ENCODE data around the gene KCTD5.
A peak's percentile ranks its signal among the peaks of the same experiment; 100 is the strongest.
"Not testable (repeated sequence)": the region's sequence is repeated elsewhere in the genome, so short reads cannot be mapped to it uniquely, and the experiment has no call there.

Gene KCTD5

GRCh38 chr16:2663553-2664546 is 18.5 kb upstream of the KCTD5 start:
- Mint-ChIP-seq H3K27me3 (no peaks in the 10 kb centered on the region), H3K4me3 (peak overlapping the region; percentile 71), H3K27ac (peak overlapping the region; percentile 96), H3K4me1 (ENCODE audit: low read depth) (peaks cover 57% of the 10 kb centered on the region), H3K36me3 (ENCODE audit: low read depth) (peaks cover 48% of the 10 kb centered on the region), H3K9me3 (no peaks in the 10 kb centered on the region)

DNA sequence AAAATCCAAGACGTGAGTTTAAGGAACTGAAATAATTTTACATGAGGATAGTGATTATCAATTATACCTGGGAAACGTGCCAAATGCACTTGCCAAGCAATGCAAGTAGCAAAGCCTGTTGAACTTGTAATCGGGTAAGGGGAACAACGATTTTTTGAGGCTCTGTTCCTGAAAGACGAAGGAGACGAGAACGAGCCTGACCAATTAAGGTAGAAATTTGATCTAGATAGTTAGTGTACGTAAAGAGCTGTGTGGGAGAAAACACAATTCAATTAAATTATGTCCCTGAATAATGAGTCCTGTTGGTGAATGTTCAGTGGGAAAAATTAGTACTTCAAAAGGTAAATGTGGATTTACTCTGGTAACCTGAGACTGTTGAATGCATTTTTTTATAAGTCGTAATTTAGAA is 17.7 kb upstream of the KCTD5 start:
- Mint-ChIP-seq H3K4me1 (ENCODE audit: low read depth) (peaks cover 61% of the 10 kb centered on the region), H3K4me3 (peak overlapping the region; percentile 71), H3K9me3 (no peaks in the 10 kb centered on the region), H3K36me3 (ENCODE audit: low read depth) (peaks cover 54% of the 10 kb centered on the region), H3K27ac (peak overlapping the region; percentile 96), H3K27me3 (no peaks in the 10 kb centered on the region)

- H3K9me3 Mint-ChIP-seq, H3K4me3 Mint-ChIP-seq, H3K27ac Mint-ChIP-seq, H3K27me3 Mint-ChIP-seq: not testable (repeated sequence)
- H3K36me3 Mint-ChIP-seq (ENCODE audit: low read depth) = peaks cover 60% of the 10 kb centered on the region
- peaks cover 65% of the 10 kb centered on the region for H3K4me1 Mint-ChIP-seq (ENCODE audit: low read depth)
Measured at GRCh38 chr16:2666671-2667070, 15.7 kb upstream of the KCTD5 start.

GRCh38 chr16:2669587-2669986 is 12.7 kb upstream of the KCTD5 start:
- H3K4me3 Mint-ChIP-seq = peak overlapping the region; percentile 87
- H3K36me3 Mint-ChIP-seq (ENCODE audit: low read depth) = peaks cover 38% of the 10 kb centered on the region
- peaks cover 52% of the 10 kb centered on the region for H3K4me1 Mint-ChIP-seq (ENCODE audit: low read depth)

GRCh38 chr16:2670017-2670416 is 12.3 kb upstream of the KCTD5 start:
- H3K27ac Mint-ChIP-seq, H3K9me3 Mint-ChIP-seq, H3K27me3 Mint-ChIP-seq: not testable (repeated sequence)
- H3K4me3 Mint-ChIP-seq = peak overlapping the region; percentile 87
- peaks cover 47% of the 10 kb centered on the region for H3K4me1 Mint-ChIP-seq (ENCODE audit: low read depth)
- peaks cover 33% of the 10 kb centered on the region for H3K36me3 Mint-ChIP-seq (ENCODE audit: low read depth)

More at GRCh38 chr16:2669587-2669986, 12.7 kb upstream of the KCTD5 start:
- not testable (repeated sequence) for H3K27me3 Mint-ChIP-seq, H3K9me3 Mint-ChIP-seq
- peak overlapping the region; percentile 55 for H3K27ac Mint-ChIP-seq

GRCh38 chr16:2671193-2671592 is 11.1 kb upstream of the KCTD5 start:
- Mint-ChIP-seq H3K4me1 (ENCODE audit: low read depth) (peaks cover 41% of the 10 kb centered on the region), H3K4me3 (peak overlapping the region; percentile 87), H3K36me3 (ENCODE audit: low read depth) (peaks cover 28% of the 10 kb centered on the region)
- not testable (repeated sequence) for H3K27me3 Mint-ChIP-seq, H3K27ac Mint-ChIP-seq, H3K9me3 Mint-ChIP-seq

DNA sequence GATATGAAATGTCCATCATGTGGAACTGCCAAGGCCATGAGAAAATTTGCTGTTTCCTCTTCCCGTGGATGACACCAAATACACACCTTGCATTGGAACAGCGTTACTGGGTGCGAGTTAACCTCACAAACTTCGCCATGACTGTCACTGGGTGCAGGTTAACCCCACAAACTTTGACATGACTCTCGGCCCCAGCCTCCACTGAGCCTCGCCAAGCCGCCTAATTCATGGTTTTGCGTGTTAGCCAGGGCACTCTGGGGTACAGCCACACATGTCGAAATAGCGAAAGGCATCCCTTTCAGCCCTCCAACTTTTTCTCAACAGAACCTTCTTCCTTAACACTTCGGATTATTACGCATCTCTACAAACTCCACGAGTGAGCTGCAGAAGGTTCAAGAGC is 10.6 kb upstream of the KCTD5 start:
- Mint-ChIP-seq H3K27ac (peak overlapping the region; percentile 51), H3K4me1 (ENCODE audit: low read depth) (peaks cover 38% of the 10 kb centered on the region), H3K27me3 (no peaks in the 10 kb centered on the region), H3K9me3 (no peaks in the 10 kb centered on the region), H3K36me3 (ENCODE audit: low read depth) (peaks cover 28% of the 10 kb centered on the region), H3K4me3 (peak overlapping the region; percentile 87)

DNA sequence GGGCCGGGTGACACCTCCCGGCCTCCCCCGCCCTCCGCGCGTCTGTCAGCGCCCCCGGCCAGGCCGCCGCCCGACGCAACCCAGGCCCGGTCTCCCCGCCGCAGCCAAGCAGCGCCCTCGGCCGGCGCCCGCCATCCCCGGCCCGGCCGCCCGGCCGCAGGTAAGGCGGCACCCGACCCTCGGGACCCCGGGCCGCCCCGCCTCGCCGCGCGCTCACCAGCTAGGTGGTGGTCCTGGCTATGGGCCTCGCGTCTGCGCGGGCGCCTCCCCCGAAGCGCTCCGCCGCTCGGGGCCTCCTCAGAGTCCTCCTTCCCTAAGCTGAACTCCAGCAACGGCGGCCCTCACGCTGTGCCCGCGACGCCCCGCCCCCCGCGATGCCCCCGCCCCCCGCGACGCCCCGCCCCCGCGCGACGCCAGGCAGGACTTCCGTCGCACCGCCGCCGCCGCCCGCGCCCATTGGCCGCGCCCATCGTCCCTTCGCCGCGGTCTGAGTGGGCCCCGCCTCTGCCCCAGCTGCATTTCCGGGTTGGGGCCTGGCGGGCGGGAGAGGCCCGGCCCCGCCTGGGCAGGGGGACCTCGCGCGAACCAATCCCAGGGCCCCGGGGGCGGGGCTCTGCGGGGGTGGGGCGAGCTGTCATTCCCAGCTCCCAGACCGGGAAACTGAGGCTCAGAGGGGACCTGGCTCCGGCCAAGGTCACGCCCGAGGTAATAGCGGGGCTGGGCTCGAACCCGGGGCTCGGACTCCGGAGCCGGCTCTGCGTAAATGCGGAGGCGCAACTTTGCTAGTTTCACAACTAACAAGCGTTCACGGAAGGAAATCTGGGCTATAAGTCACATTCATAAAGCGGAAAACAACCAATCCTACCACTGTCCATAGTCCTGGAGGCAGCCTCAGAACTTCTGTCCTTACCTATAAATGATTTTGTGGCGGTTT is 9.0 kb upstream of the KCTD5 start:
- H3K27me3 Mint-ChIP-seq = no peaks in the 10 kb centered on the region
- H3K4me3 Mint-ChIP-seq = peak overlapping the region; percentile 83
- H3K4me1 Mint-ChIP-seq (ENCODE audit: low read depth) = peaks cover 38% of the 10 kb centered on the region
- no peaks in the 10 kb centered on the region for H3K9me3 Mint-ChIP-seq
- H3K36me3 Mint-ChIP-seq (ENCODE audit: low read depth) = peaks cover 17% of the 10 kb centered on the region
- peak overlapping the region; percentile 75 for H3K27ac Mint-ChIP-seq

DNA sequence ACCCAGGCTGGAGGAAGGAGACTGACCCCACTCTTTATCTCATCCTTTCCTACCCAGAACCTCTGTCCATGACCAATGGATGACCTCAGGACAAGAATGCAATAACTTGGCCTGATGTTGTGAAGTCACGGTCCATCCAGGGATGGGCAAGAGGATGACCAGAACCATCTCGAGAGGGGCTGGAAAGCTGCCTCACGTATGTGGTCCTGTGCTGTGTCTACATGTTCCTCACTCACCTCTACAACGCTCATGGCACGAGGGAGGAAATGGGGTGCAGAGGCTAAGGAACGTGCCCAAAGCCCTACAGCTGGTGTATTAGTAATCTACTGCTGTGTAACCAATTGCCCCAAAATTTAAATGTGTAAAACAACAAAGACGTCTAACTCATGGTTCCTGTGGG is 7.3 kb upstream of the KCTD5 start:
- Mint-ChIP-seq H3K27me3 (no peaks in the 10 kb centered on the region), H3K9me3 (no peaks in the 10 kb centered on the region), H3K4me1 (ENCODE audit: low read depth) (peaks cover 30% of the 10 kb centered on the region), H3K36me3 (ENCODE audit: low read depth) (peaks cover 4% of the 10 kb centered on the region), H3K27ac (no peak overlapping the region), H3K4me3 (no peak overlapping the region)

DNA sequence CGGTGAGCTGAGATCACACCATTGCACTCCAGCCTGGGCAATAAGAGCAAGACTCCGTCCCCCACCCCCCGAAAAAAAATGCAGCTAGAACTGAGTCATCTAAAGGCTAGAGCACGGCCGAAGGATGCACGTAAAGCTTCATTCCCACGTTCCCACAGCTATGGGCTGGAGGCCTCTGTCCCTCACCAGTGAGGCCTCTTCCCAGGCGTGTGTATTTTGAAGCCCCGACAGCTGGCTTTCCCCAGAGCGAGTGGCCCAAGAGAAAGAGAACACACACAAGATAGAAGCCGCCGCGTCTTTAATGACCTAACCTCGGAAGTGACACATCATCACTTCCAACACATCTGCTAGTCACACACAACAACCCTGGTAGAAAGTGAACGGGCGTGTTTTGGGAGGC is 6.6 kb upstream of the KCTD5 start:
- Mint-ChIP-seq H3K4me1 (ENCODE audit: low read depth) (peaks cover 30% of the 10 kb centered on the region), H3K9me3 (no peaks in the 10 kb centered on the region), H3K36me3 (ENCODE audit: low read depth) (peaks cover under 1% of the 10 kb centered on the region), H3K4me3 (no peak overlapping the region), H3K27ac (no peak overlapping the region), H3K27me3 (no peaks in the 10 kb centered on the region)

DNA sequence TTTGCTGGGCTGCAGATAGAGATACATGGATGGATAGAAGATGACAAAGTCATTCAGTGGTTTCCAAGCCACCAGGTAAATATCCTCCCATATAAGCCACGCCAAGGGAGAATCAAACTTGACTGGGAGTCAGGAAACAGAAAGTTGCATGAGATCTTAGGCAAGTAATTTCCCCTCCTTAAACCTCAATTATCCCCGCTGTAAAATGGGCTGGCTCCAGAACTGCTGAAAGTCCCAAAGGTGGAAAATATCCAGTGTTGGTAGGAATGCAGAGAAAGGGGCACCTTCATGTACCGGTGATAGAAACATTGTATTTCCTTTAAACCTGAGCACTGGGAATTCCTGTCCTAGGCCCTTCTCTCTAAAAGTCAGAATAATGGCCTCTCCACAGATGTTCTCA is 5.4 kb upstream of the KCTD5 start:
- not testable (repeated sequence) for H3K27ac Mint-ChIP-seq; H3K4me3 Mint-ChIP-seq; H3K36me3 Mint-ChIP-seq (ENCODE audit: low read depth); H3K27me3 Mint-ChIP-seq; H3K9me3 Mint-ChIP-seq
- peaks cover 27% of the 10 kb centered on the region for H3K4me1 Mint-ChIP-seq (ENCODE audit: low read depth)

DNA sequence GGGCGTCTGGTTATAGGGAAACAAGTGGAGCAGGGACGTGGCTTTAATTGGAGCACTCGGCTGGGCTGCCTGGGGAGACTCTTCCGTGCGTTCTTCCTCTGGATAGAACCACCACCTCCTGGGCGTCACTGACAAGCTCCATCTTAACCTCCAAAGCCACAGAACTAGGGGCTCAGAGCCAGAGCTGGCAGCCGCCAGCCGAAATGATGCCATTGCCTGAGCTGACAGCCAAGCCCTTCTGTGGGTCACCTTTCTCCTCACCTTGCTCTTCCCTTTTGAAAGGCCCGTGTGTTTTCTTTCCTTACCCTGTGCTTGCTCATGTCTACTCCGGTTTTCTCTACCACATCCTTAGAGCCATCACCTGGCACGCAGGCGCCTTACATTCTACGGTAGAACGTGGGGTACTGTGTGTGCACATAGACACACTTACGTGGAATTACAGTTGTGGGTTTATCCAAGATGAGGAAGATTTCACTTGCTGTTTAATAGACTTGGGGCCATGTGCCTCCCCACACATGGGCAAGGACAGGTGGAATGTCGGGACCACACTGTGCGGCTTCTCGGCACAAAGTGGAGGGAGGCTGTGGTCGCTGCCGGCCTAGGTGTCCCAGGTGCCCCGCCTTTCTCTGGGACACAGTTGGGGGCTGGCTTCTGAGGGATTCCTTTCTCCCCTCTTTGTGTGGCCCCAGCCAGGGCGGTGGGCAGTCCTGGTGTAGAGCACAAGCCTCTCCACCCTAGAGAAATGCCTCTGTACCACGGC is 3.9 kb upstream of the KCTD5 start:
- not testable (repeated sequence) for H3K27ac Mint-ChIP-seq; H3K27me3 Mint-ChIP-seq; H3K9me3 Mint-ChIP-seq; H3K36me3 Mint-ChIP-seq (ENCODE audit: low read depth); H3K4me3 Mint-ChIP-seq
- peaks cover 27% of the 10 kb centered on the region for H3K4me1 Mint-ChIP-seq (ENCODE audit: low read depth)

DNA sequence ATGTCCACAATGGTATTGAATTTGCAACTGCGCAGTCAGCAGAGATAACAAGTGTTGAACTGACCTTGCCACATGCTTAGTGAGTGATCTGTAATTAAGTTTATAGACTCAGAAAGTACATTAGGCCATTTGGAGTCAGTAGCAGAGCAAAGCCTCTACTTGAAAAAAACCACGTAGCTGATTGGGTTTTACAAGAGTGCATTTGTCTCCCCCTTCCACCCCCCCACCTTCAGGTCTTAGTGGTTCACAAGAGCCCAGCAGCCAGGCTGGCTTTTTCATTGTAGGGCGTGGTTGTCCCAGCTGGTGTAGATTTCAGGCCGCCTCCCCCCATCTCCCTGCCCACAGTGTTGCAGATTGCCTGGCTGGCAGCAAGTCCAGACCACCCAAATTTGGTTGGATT is 2.4 kb upstream of the KCTD5 start:
- not testable (repeated sequence) for H3K36me3 Mint-ChIP-seq (ENCODE audit: low read depth); H3K9me3 Mint-ChIP-seq; H3K27ac Mint-ChIP-seq; H3K4me3 Mint-ChIP-seq; H3K27me3 Mint-ChIP-seq
- H3K4me1 Mint-ChIP-seq (ENCODE audit: low read depth) = peaks cover 32% of the 10 kb centered on the region

DNA sequence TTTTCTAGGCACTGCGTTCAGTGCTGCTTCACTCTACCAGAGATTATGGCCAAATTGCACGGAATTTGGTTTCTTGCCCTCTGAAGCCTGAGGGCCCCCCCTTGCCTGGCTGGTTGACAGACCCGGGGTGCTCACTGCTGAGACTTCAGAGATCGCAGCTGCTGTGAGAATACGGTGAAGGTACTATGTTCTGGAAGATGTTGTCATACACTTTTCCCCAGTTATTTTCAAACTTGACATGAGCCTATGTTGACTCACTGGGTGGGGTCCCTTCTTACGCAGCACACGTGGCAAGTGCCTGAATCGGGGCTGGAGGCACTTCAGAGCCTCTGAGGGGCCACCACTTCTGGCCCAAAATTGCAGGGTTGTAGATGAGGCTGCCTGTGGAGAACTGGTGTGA is 2.0 kb upstream of the KCTD5 start:
- Mint-ChIP-seq H3K4me3 (peak overlapping the region; percentile 37), H3K4me1 (ENCODE audit: low read depth) (peaks cover 34% of the 10 kb centered on the region), H3K27ac (peak overlapping the region; percentile 70)
- not testable (repeated sequence) for H3K9me3 Mint-ChIP-seq; H3K27me3 Mint-ChIP-seq; H3K36me3 Mint-ChIP-seq (ENCODE audit: low read depth)
